ENCODE measurements around the gene SFT2D3.
A peak's percentile ranks its signal among the peaks of the same experiment; 100 is the strongest.

The SFT2D3 gene

DNA sequence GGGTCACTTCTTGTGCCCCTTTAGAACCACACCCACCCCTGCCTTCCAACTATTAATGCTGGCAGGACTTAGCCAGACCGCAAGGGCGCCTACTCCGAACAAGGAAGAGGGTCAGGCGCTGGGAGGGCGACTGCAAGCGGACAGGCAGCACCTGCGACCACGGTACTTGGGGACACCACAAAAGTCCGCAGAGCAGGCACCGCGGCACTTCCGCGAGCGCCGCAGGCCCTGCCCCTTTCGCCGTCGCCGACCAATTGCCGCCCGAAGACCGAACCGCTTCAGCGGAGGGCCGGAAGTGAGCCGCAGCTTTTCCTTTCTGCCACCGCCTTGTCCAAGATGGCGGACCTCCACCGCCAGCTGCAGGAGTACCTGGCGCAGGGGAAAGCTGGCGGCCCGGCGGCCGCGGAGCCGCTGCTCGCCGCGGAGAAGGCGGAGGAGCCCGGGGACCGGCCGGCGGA is at the start of gene SFT2D3:
TSS of gene SFT2D3 (plus strand) at position 305 of the 458 bp plus-strand sequence. CDS start at position 337, 32 bp downstream.
- DNase-seq = peak; percentile 88

DNA sequence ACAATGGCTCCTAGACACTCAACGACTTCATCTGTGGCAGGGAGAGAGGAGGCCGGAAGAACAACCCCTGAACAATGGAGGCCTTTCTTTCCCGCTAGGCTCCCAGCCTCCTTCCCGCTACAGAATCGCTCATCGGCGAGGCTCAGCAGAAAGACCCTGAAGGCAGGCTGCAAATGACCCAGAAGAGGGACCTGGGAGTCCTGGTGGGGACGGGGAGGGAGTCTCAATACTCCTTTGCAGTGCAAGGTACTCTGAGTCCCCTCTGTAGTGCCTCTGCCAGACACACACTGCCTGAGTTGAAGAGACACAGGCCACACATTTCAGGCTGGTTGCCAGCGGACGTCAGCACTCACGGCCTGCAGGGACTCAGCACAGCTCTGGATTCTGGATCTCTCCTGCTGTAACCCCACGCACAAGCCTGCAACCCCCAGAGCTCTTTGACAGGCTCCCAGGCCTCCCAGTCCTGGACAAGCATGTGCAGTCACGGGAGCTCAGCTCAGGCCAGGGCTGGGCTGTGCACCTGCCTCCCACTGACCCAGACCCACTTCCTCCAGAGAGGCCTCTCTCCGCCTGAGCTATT is 49.2 kb upstream of the SFT2D3 start:
- no peak for DNase-seq

- DNase-seq = no peak
Observed at GRCh38 chr2:127652786-127653357, 48.4 kb upstream of the SFT2D3 start.

DNA sequence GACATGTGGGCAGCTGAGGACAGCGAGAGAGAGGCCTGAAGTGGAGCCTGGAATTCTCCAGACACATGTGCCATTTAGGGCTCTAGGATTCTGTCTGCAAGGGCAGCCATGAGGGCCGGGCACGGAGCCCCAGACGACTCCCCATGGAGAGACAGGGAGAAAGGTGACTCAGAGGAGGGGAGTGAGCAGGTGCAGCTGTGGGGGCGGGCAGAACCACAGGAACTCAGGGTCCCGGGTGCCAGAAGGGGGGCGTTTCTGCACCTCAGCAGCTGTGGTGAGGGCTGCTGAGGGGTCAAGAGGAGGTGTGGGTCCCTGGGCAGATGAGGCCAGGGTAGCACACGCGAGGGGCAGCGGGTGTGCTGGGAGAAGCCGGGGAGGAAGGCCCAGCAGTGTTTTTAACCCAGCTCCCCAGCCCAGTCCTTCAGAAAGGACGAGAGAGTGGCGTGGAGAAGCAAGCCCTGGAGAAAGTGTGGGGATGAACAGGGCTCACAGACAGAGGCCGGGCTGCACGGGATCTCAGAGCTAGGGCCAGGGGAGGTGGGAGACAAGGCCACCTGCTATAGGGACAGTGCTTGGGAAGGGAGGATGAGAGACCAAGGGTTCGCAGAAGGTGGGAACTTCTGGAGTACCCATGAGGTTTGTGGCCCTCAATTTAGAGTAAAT is 47.7 kb upstream of the SFT2D3 start:
- DNase-seq = no peak

DNA sequence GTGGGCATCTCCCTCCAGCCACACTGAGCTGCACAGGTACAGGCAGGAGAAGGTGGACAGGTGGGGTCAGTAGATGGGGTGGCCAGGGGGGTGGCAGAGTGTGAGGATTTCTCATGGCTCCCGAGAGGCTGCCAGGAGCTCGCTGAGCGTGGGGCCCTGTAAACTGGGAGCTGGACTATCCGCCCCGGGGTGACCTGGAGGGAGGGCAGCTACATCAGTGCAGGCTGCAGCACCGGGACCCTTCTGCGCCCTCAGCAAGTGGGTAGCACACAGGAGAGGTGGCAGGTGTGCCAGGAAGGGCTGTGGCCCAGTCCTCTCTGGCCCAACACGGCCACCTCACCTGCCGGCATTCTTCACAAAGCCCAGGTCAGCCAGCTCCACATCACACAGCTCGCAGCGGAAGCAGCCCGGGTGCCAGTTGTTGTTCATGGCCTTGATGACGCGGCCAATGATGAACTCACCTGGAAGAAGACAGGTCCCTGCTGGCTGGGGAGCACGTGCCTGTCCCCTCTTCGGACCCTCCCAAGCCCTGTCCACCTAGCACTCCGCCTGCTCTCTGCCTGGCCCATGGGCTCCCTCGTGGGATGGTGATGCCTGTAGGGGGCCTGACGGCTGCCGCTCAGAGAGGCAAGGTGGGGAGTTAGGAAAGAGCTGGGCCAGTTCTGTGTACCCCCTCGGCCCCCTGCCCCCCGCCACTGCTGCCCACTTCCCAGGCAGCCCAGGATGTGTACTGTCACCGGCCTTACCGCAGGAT is 47.0 kb upstream of the SFT2D3 start:
- DNase-seq = no peak

- DNase-seq = no peak
Observed at GRCh38 chr2:127654838-127655175, 46.5 kb upstream of the SFT2D3 start.

GRCh38 chr2:127655209-127656073 is 45.9 kb upstream of the SFT2D3 start:
- DNase-seq = no peak

DNA sequence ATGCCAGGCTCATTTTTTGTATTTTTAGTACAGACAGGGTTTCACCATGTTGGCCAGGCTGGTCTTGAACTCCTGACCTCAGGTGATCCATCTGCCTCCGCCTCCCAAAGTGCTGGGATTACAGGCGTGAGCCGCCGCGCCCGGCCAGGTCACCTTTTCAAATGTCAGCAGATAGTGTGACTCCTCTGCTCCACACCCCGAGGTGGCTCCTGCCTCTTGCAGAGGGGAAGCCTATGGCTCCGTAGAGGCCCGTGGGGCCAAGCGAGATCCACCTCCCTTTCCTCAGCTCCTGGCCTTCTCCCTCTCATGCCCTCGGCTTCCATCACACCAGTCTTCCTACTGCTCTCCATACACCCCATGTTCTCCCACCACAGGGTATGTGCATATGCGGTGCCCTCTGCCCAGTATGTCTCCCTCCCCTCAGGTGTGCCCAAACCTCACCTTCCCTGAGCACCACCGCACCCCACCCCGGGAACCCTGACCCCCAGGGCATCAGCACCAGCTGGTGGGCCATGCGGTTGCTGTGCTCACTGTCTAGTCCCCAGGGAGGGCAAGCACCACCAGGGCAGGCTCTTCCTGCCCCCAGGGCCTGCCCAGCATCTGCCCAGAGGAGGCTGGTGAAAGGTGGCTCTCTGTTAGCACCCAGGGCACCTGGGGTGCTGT is 44.6 kb upstream of the SFT2D3 start:
- DNase-seq = no peak

DNA sequence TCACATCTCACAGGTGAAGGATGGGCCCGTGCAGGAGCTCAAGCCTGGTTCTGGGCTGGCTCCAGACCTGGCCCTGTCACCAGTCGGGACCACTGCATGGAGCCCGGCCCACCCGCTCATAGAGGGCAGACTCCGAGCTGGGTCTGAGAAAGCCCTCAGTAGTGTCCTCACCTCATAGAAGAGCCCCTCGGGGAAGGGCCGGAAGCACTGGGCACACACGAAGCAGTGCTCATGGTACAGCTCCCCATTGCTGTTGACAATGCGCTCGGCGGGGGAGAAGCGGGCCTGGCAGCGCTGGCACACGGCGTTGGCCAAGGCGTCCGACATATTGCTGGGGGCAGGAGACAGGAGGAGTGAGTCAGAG is 44.1 kb upstream of the SFT2D3 start:
- no peak for DNase-seq

GRCh38 chr2:127658146-127658545 is 43.2 kb upstream of the SFT2D3 start:
- DNase-seq = no peak

DNA sequence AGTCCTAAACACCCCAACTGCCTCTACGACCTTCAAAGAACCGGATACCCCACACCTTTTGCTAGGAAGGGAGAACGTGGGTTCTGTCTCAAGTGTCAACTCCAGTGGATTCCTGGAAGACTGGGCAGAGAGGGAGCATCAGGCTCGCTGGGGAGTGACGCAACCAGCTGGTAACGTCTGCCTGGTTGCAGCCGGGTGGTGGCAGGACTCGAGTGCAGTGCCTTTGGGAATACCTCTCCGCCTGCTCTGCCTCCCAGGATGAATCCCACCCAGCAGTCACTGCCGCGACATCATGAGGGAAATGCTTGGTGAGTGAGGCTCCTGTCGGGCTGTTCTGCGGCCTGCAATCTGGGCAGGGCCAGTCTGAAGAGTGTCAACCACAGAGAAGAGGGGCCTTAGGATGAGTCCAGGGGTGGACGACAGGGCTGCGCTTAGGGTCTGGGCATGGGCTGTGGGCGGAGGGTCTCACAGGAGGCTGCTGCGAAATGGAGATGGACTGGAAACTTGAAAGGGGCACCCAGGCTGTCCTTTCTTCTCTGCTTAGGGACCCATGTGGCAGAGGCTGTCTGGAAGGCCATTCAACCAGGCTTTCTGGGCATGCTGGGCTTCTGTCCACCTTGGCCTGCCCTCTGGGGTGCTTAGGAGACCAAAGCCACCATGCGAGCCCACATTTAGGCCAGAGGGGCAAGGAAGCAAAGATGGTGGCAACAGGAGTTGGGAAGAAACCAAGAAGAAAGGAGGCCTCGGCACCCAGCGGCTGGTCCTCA is 42.5 kb upstream of the SFT2D3 start:
- no peak for DNase-seq

DNA sequence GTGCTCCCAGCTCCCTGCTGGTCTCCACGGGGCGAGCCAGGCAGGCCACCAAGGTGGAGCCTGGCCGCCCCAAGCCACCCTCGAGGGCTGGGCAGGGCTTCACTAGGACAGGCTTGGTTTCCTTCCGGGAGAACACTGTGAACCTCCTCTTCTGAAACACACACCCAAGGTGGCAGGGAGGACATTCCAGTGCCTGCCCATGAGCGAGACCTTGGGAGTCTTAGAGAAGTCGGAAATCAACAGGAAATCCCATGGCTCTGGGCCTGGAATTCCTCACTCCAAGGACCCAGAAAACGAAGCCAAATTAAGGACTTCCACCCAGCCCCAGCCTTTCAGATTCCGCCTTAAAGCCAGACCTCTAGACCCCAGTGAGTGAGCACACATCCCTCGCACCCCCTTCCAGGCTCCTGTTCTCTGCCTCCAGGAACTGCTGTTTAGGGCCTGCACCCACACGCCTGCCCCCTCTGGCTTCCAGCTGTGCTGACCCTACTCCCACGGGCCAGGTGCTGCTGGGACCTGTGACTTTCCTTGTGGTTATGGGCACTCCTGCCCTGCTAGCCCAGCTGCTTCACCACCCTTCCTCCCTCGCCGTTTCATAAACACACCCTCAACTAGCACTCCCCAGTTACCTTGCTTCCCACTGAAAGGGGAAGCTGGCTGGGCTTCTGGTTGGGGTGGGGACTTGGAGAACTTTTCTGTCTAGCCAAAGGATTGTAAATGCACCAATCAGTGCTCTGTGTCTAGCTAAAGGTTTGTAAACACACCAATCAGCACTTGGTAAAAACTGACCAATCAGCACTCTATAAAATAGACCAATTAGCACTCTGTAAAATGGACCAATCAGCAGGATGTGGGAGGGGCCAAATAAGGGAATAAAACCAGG is 41.6 kb upstream of the SFT2D3 start:
- DNase-seq = no peak

DNA sequence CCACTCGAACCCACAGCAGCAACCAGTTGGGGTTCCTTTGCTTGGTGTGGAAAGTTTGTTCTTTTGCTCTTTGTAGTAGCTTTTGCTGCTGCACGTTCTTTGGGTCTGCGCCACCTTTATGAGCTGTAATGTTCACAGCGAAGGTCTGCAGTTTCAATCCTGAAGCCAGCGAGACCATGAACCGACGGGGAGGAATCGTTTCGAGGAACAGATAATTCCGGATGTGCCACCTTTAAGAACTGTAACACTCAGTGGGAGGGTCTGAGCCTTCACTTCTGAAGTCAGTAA is 41.1 kb upstream of the SFT2D3 start:
- no peak for DNase-seq

DNA sequence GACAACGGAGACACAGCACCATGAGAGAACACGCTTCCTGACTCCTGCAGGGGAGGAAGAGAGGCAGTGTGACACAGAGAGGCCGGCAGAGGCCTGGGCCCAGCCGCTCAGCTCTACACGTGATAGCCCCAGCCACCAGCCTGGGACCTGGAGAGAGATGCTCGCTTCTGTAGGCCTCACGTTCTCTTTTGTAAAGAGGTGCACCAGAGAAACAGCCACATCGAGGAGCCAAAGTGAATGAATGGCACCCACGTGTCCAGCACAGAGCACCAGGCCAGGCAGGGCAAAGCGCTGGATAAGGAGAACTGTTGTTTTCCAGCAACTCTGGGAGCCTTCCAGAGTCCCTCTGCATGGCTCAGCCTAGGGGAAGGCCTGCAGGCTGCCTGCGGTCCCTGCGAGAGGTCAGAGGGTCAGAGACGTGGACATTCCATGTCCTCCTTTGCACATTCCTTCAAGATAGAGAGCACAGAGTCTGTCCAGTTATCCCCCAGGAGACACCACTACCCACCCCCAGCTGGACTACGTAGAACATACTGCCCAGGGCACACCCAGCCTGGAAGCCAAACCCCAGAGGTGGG is 40.1 kb upstream of the SFT2D3 start:
- DNase-seq = no peak

DNA sequence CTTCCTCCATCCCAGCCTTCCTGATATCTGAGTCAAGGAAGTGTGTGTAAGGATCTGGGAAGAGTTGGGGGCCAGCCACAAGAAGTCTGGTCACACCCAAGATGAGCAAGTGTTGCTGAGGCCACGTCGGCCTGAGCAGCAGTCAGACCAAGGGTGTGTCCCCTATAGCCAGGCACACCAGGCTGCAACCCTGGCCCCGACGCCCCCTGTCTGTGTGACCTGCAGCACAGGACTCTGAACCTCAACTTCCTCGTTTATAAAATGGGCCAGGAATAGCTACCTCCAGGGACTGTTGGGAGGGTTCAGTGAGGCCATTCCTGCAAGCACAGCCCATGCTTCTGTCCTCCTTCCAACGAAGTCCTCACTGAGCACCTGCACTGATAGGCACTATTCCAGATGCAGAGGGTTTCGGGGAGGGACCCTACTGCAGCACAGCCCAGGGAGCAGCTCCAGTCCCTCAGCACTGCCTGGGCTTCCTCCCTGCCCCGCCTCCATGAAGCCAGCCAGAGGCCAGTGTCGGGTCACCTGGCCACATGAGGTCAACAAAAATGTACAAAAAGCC is 39.3 kb upstream of the SFT2D3 start:
- DNase-seq = no peak

GRCh38 chr2:127662937-127663565 is 38.2 kb upstream of the SFT2D3 start:
- no peak for DNase-seq

GRCh38 chr2:127663566-127664064 is 37.7 kb upstream of the SFT2D3 start:
- DNase-seq = no peak

GRCh38 chr2:127664065-127664894 is 37.0 kb upstream of the SFT2D3 start:
- DNase-seq = no peak

- no peak for DNase-seq
Observed at GRCh38 chr2:127664895-127665225, 36.4 kb upstream of the SFT2D3 start.

Data from NCI-H2029 (cell line).